IMR-90 (cell line): ENCODE results near the gene PTPRS. TPM values are rescaled to one million over a fixed set of nuclear protein-coding genes. Genes with fewer than 3 reads are reported as not detected.

Experiments used
- ATAC-seq: fragments of 200-7000 bp; cut with Tn5 transposase; 2 replicates; pipeline ENCODE4 v1.9.1; 2020; ENCODE audit warnings: low read depth, mild to moderate bottlenecking, moderate library complexity
- BruUV-seq: library from RNA; stranded (reverse); fragments of 400-500 nt; replicated peaks from 2 replicates; lab custom pipeline; 2021; lab: Mats Ljungman, UMichigan
- CTCF ChIA-PET: fragments of 300-600 bp; formaldehyde crosslinking; extraction: SDS; loops from one replicate; lab custom pipeline; 2021; ENCODE audit warnings: antibody characterized with exemption; lab: Yijun Ruan, JAX
- POLR2A ChIA-PET: fragments of 300-600 bp; sonication (Branson Sonifier 250); formaldehyde crosslinking; loops from one replicate; lab custom pipeline; 2022; ENCODE audit warnings: antibody characterized with exemption; ENCODE audit not compliant: unreplicated experiment; lab: Charles Lee
- DNase-seq: peaks from one replicate; pipeline ENCODE4 v3.0.0; 2013
- H2AFZ ChIP-seq: replicated peaks from 2 replicates; pipeline ENCODE3; 2013; ENCODE audit warnings: low read length, mild to moderate bottlenecking; ENCODE audit not compliant: poor library complexity
- H2AK5ac ChIP-seq: 2 replicates; pipeline ENCODE4 v1.6.1; 2013; ENCODE audit warnings: low read depth, low read length, inconsistent platforms
- H2AK9ac ChIP-seq: replicated peaks from 2 replicates; pipeline ENCODE3; 2013; ENCODE audit warnings: mild to moderate bottlenecking, low read depth, low read length, moderate library complexity; ENCODE audit not compliant: poor library complexity
- H2BK120ac ChIP-seq: 2 replicates; pipeline ENCODE4 v1.6.1; 2013; ENCODE audit warnings: low read depth, low read length, inconsistent platforms
- H2BK15ac ChIP-seq: 3 replicates; pipeline ENCODE4 v1.6.1; 2013; ENCODE audit warnings: low read depth, low read length, inconsistent platforms
- H2BK20ac ChIP-seq: 2 replicates; pipeline ENCODE4 v1.6.1; 2013; ENCODE audit warnings: low read depth, mild to moderate bottlenecking, inconsistent platforms, low read length, moderate library complexity
- H2BK5ac ChIP-seq: 2 replicates; pipeline ENCODE4 v1.6.1; 2013; ENCODE audit warnings: mild to moderate bottlenecking, low read depth, low read length, inconsistent platforms; ENCODE audit not compliant: poor library complexity, severe bottlenecking
- H3K14ac ChIP-seq: replicated peaks from 2 replicates; pipeline ENCODE4 v1.6.1; 2013; ENCODE audit warnings: low read depth, low read length, inconsistent platforms
- H3K18ac ChIP-seq: 2 replicates; pipeline ENCODE4 v1.6.1; 2013; ENCODE audit warnings: low read depth, low read length, control low read depth
- H3K23ac ChIP-seq: 2 replicates; pipeline ENCODE4 v1.6.1; 2013; ENCODE audit warnings: low read depth, low read length, inconsistent platforms
- H3K27ac ChIP-seq: 2 replicates; pipeline ENCODE4 v1.5.1; 2013; ENCODE audit warnings: mild to moderate bottlenecking, control low read depth, low read length; ENCODE audit not compliant: insufficient read depth
- H3K27me3 ChIP-seq: 2 replicates; pipeline ENCODE4 v1.6.1; 2013; ENCODE audit warnings: low read length; ENCODE audit not compliant: control insufficient read depth, insufficient read depth
- H3K36me3 ChIP-seq: 2 replicates; pipeline ENCODE4 v1.6.1; 2013; ENCODE audit warnings: low read length, mixed read lengths; ENCODE audit not compliant: control insufficient read depth, insufficient read depth
- H3K4ac ChIP-seq: 2 replicates; pipeline ENCODE4 v1.6.1; 2013; ENCODE audit warnings: low read depth, low read length, inconsistent platforms
- H3K4me1 ChIP-seq: 2 replicates; pipeline ENCODE4 v1.6.1; 2013; ENCODE audit warnings: low read length, mixed read lengths; ENCODE audit not compliant: control insufficient read depth, insufficient read depth
- H3K4me2 ChIP-seq: 2 replicates; pipeline ENCODE4 v1.6.1; 2013; ENCODE audit warnings: low read depth, mild to moderate bottlenecking, control low read depth, low read length, moderate library complexity
- H3K4me3 ChIP-seq: 2 replicates; pipeline ENCODE4 v1.5.1; 2013; ENCODE audit warnings: low read depth, mild to moderate bottlenecking, control low read depth, low read length, moderate library complexity; ENCODE audit not compliant: insufficient read depth
- H3K56ac ChIP-seq: 2 replicates; pipeline ENCODE4 v1.6.1; 2013; ENCODE audit warnings: low read length, inconsistent platforms; ENCODE audit not compliant: insufficient read depth; ENCODE audit errors: extremely low read depth
- H3K79me1 ChIP-seq, 2 experiments: 2 replicates each; pipeline ENCODE4 v1.6.1; 2013; ENCODE audit warnings: low read length in 2 of 2, inconsistent platforms in 1 of 2, low read depth in 1 of 2
- H3K9ac ChIP-seq: 2 replicates; pipeline ENCODE4 v1.6.1; 2013; ENCODE audit warnings: low read depth, low read length, control low read depth
- H3K9me1 ChIP-seq: 2 replicates; pipeline ENCODE4 v1.6.1; 2013; ENCODE audit warnings: low read length, inconsistent platforms; ENCODE audit not compliant: insufficient read depth
- H3K9me3 ChIP-seq: 2 replicates; pipeline ENCODE4 v1.6.1; 2013; ENCODE audit warnings: low read length; ENCODE audit not compliant: control insufficient read depth, insufficient read depth
- H4K20me1 ChIP-seq: 2 replicates; pipeline ENCODE4 v1.6.1; 2013; ENCODE audit warnings: low read length, inconsistent platforms; ENCODE audit not compliant: insufficient read depth
- H4K5ac ChIP-seq: 2 replicates; pipeline ENCODE4 v1.6.1; 2013; ENCODE audit warnings: mild to moderate bottlenecking, low read depth, low read length, control low read depth
- H4K8ac ChIP-seq, 2 experiments: 2 replicates each; pipeline ENCODE4 v1.6.1; 2013; ENCODE audit warnings: low read depth in 2 of 2, low read length in 2 of 2, control low read depth in 1 of 2, inconsistent platforms in 1 of 2
- H4K91ac ChIP-seq: 2 replicates; pipeline ENCODE4 v1.6.1; 2013; ENCODE audit warnings: low read depth, low read length, inconsistent platforms; ENCODE audit not compliant: insufficient read depth
- FOS ChIP-seq: fragments of 150-350 bp; IDR thresholded peaks from 2 replicates; pipeline ENCODE4 v1.6.1; 2016; ENCODE audit warnings: low read depth, low read length
- MAZ ChIP-seq: IDR thresholded peaks from 2 replicates; pipeline ENCODE4 v1.6.1; 2012; ENCODE audit warnings: low read depth, mild to moderate bottlenecking, low read length, improper control_type of control experiment, moderate library complexity, borderline replicate concordance
- MXI1 ChIP-seq: IDR thresholded peaks from 2 replicates; pipeline ENCODE4 v1.6.1; 2012; ENCODE audit warnings: low read depth, mild to moderate bottlenecking, low read length, moderate library complexity, borderline replicate concordance
- POLR2A ChIP-seq: IDR thresholded peaks from 2 replicates; pipeline ENCODE4 v1.6.1; 2012; ENCODE audit warnings: mild to moderate bottlenecking, low read depth, low read length
- WGBS, 2 experiments: methylation state at CpG; one replicate each; pipeline versions ENCODE4 v1.1.5 to v1.1.7; 2013; ENCODE audit warnings: missing lambda C conversion rate in 2 of 2; ENCODE audit not compliant: insufficient read length in 1 of 2; ENCODE audit errors: extremely low coverage in 2 of 2; 5-methylcytosine and 5-hydroxymethylcytosine counted together
- dilution Hi-C: fragments of 300-500 bp; cut with HindIII; formaldehyde crosslinking; loops from one replicate; pipeline ENCODE4 v1.14.3; 2018; ENCODE audit warnings: low sequenced_read_pairs; ENCODE audit not compliant: unreplicated experiment
- in situ Hi-C: fragments of 300-500 bp; cut with MboI; formaldehyde crosslinking; loops from 3 replicates; pipeline ENCODE4 v1.14.3; 2019; ENCODE audit warnings: low sequenced_read_pairs, inconsistent platforms, mixed read lengths
- intact Hi-C: fragments of 100-400 bp; cut with micrococcal nuclease; formaldehyde crosslinking; loops from 2 replicates; pipeline ENCODE4 v1.10.0; 2022
- polyA plus RNA-seq, 3 experiments: library from polyadenylated mRNA; depleted of rRNA; stranded (reverse); fragments of >200 nt; gene quantifications; 2 replicates each; pipeline ENCODE4 v1.2.3, GENCODE V29; 2012; ENCODE audit warnings: low replicate concordance in 1 of 3
- total RNA-seq: library from RNA; depleted of rRNA; stranded (reverse); fragments of >200 nt; gene quantifications from 2 replicates; pipeline ENCODE4 v1.2.3, GENCODE V29; 2012

The PTPRS gene
- total and polyA plus RNA-seq, 2 of the 4 experiments (the other 2 are of a cell fraction), result 40.1 to 51.9 TPM

- CTCF ChIA-PET, result no interaction called here
- H4K91ac ChIP-seq, result peak overlapping the region; percentile 47
- peak overlapping the region; percentile 47 to 65; a peak in 3 of 4 replicates for H4K8ac ChIP-seq
- H3K4me2 ChIP-seq, result peak overlapping the region; percentile 98
- H2AFZ ChIP-seq, result peak overlapping the region; percentile 96
- peak overlapping the region; percentile 90 for H3K27ac ChIP-seq
- 0% methylated on average over 18 of the region's 70 CpGs; no CpG with 5 or more reads in 1 of the 2 experiments for WGBS, 2 experiments
- peak overlapping the region; percentile 83 for H2BK5ac ChIP-seq
- no peak overlapping the region for H2BK20ac ChIP-seq
- peak overlapping the region; percentile 42; the same call in 1 of the 2 replicates for H3K18ac ChIP-seq
- H2BK120ac ChIP-seq, result peak overlapping the region; percentile 16; the same call in 1 of the 2 replicates
- dilution Hi-C loops, result no loop called here
- peak overlapping the region; percentile 95 for H3K4me3 ChIP-seq
- H3K4me1 ChIP-seq, result peaks cover 7% of the 10 kb centered on the region
- H3K9me3 ChIP-seq, result no peaks in the 10 kb centered on the region
- H3K23ac ChIP-seq, result peak overlapping the region; percentile 68
- no peaks in the 10 kb centered on the region for H3K27me3 ChIP-seq
- peak overlapping the region; percentile 63 for H3K4ac ChIP-seq
- in situ Hi-C loops, result no loop called here
- H4K5ac ChIP-seq, result peak overlapping the region; percentile 27; the same call in 1 of the 2 replicates
- H3K79me1 ChIP-seq, result peaks cover 16 to 49% of the 10 kb centered on the region in 2 experiments
- no peak overlapping the region for H2BK15ac ChIP-seq
- intact Hi-C loops, result no loop called here
- H2AK9ac ChIP-seq, result peak overlapping the region; percentile 80
- ATAC-seq, result peak; percentile 90
- no peak overlapping the region for H3K56ac ChIP-seq
- peaks cover 65% of the 10 kb centered on the region for H4K20me1 ChIP-seq
- peak overlapping the region; percentile 5; the same call in 1 of the 2 replicates for H2AK5ac ChIP-seq
- DNase-seq, result peak; percentile 65
- POLR2A ChIA-PET, result interaction anchor here (0.6 kb wide), 3 partner anchors 11 to 271 kb away, joined by 3 to 15 read pairs (median 7); no protein-coding TSS in a partner anchor
- peak overlapping the region; percentile 91 for H3K9ac ChIP-seq
- TF ChIP-seq FOS (no peak), MXI1 (peak; percentile 41; the same call in 1 of the 2 replicates), MAZ (peak; percentile 8; the same call in 1 of the 2 replicates), POLR2A (peak; percentile 83)
- peak overlapping the region; percentile 77; the same call in 1 of the 2 replicates for H3K14ac ChIP-seq
- no TSS peak for BruUV-seq
- H3K36me3 ChIP-seq, result no peaks in the 10 kb centered on the region
- H3K9me1 ChIP-seq, result 0 out of 2 replicates have a peak, but pooled peaks cover 3% of the 10 kb centered on the region
Observed at GRCh38 chr19:5292822-5293611, 47.6 kb downstream of the PTPRS start.
